Ascending aorta (tissue), 2 donors: ENCODE results near the gene IKZF3. TPM values are rescaled to one million over a fixed set of nuclear protein-coding genes. Genes with fewer than 3 reads are reported as not detected.
A peak's percentile ranks its signal among the peaks of the same experiment; 100 is the strongest.

ENCODE experiments used
- DNase-seq, 2 donors: peaks; one replicate each; pipeline ENCODE4 v3.0.0-alpha.2; 2019; ENCODE audit warnings: low spot score in 2 of 2
- H3K27ac ChIP-seq, 2 donors: fragments of 200-600 bp; sonication (generic); one replicate each; pipeline ENCODE4 v1.5.1; 2016 to 2017; ENCODE audit warnings: mild to moderate bottlenecking in 1 of 2
- H3K27me3 ChIP-seq: fragments of 200-600 bp; sonication (generic); one replicate; pipeline ENCODE4 v1.5.1; 2017
- H3K36me3 ChIP-seq, 2 donors: fragments of 200-600 bp; sonication (generic); one replicate each; pipeline ENCODE4 v1.5.1; 2016
- H3K4me1 ChIP-seq, 2 donors: fragments of 200-600 bp; sonication (generic); one replicate each; pipeline ENCODE4 v1.5.1; 2016 to 2017; ENCODE audit warnings: mild to moderate bottlenecking in 1 of 2
- H3K4me3 ChIP-seq, 2 donors: fragments of 200-600 bp; sonication (generic); one replicate each; pipeline ENCODE4 v1.5.1; 2016 to 2017; ENCODE audit warnings: mild to moderate bottlenecking in 1 of 2
- H3K9me3 ChIP-seq, 2 donors: fragments of 200-600 bp; sonication (generic); one replicate each; pipeline ENCODE4 v1.5.1; 2016
- CTCF ChIP-seq, 3 experiments: fragments of 200-600 bp in 2 of 3; fragments of 450-650 bp in 1 of 3; sonication (generic) in 2 of 3; IDR thresholded peaks; one replicate each; pipeline ENCODE4 v1.5.1; 2016 to 2019; ENCODE audit warnings: antibody characterized with exemption in 3 of 3, mild to moderate bottlenecking in 1 of 3, moderate library complexity in 1 of 3
- intact Hi-C: fragments of 100-400 bp; cut with DNase I; formaldehyde crosslinking; loops from one replicate; pipeline ENCODE4 v1.15.1; 2023
- total RNA-seq: library from RNA; depleted of rRNA; stranded (reverse); fragments of >200 nt; gene quantifications from one replicate; pipeline ENCODE4 v1.1.0, GENCODE V29; 2016

Gene IKZF3
- total RNA-seq, 1 donor from 2014 or later: 1.5 TPM

GRCh38 chr17:39757931-39758873 lies 105.9 kb downstream of the IKZF3 start:
- no peaks in the 10 kb centered on the region for H3K36me3 ChIP-seq
- H3K4me3 ChIP-seq: no peak overlapping the region
- TF ChIP-seq CTCF (IDR thresholded peaks at IDR 0.05): no peak
- peaks cover 3 to 9% of the 10 kb centered on the region in 2 donors for H3K4me1 ChIP-seq
- no peaks in the 10 kb centered on the region for H3K9me3 ChIP-seq
- no peaks in the 10 kb centered on the region for H3K27me3 ChIP-seq
- no peak for DNase-seq
- no peak overlapping the region for H3K27ac ChIP-seq
- intact Hi-C loops: no loop called here

GRCh38 chr17:39757176-39757662 lies 106.9 kb downstream of the IKZF3 start:
- Histone ChIP-seq H3K27ac (no peak overlapping the region), H3K36me3 (no peaks in the 10 kb centered on the region), H3K9me3 (no peaks in the 10 kb centered on the region), H3K4me3 (no peak overlapping the region), H3K27me3 (no peaks in the 10 kb centered on the region), H3K4me1 (peaks cover 3 to 10% of the 10 kb centered on the region in 2 donors)
- DNase-seq: no peak
- no peak for TF ChIP-seq CTCF (IDR thresholded peaks at IDR 0.05)
- intact Hi-C loops: no loop called here

- TF ChIP-seq CTCF (IDR thresholded peaks at IDR 0.05): no peak
- Histone ChIP-seq H3K9me3 (no peaks in the 10 kb centered on the region), H3K27ac (no peak overlapping the region), H3K4me3 (no peak overlapping the region), H3K36me3 (no peaks in the 10 kb centered on the region), H3K4me1 (peaks cover 3 to 10% of the 10 kb centered on the region in 2 donors), H3K27me3 (no peaks in the 10 kb centered on the region)
- intact Hi-C loops: no loop called here
- DNase-seq: no peak
Observed at GRCh38 chr17:39756380-39757079, 107.6 kb downstream of the IKZF3 start.

- Histone ChIP-seq H3K4me1 (peaks cover 3 to 10% of the 10 kb centered on the region in 2 donors), H3K36me3 (no peaks in the 10 kb centered on the region), H3K27ac (peak overlapping the region; percentile 87 to 90), H3K9me3 (no peaks in the 10 kb centered on the region), H3K4me3 (no peak overlapping the region), H3K27me3 (no peaks in the 10 kb centered on the region)
- intact Hi-C loops: no loop called here
- no peak for DNase-seq
- TF ChIP-seq CTCF (IDR thresholded peaks at IDR 0.05): no peak
Observed at GRCh38 chr17:39755554-39756379, 108.3 kb downstream of the IKZF3 start.

- Histone ChIP-seq H3K9me3 (no peaks in the 10 kb centered on the region), H3K27ac (peak overlapping the region; percentile 87 to 90), H3K4me3 (peak overlapping the region; percentile 74 to 80), H3K4me1 (peaks cover 3 to 16% of the 10 kb centered on the region in 2 donors), H3K36me3 (no peaks in the 10 kb centered on the region), H3K27me3 (no peaks in the 10 kb centered on the region)
- intact Hi-C loops: loop anchor here (1.0 to 5.0 kb wide), 5 partner anchors 25 to 293 kb away; partner anchors contain the start of genes CDK12, MIEN1, PGAP3 and STARD3
- TF ChIP-seq CTCF (IDR thresholded peaks at IDR 0.05): no peak
- no peak for DNase-seq
Observed at GRCh38 chr17:39754958-39755553, 109.1 kb downstream of the IKZF3 start.
